GM19467 (cell line): ENCODE measurements around the gene BOC.

Experiments
- ATAC-seq: cut with Tn5 transposase; IDR thresholded peaks from one replicate; pipeline ENCODE4 v1.9.1; 2021; ENCODE audit warnings: mild to moderate bottlenecking, moderate library complexity; ENCODE audit not compliant: unreplicated experiment

Gene BOC

GRCh38 chr3:113285741-113286140 is 74.4 kb downstream of the BOC start:
- ATAC-seq, result no peak

GRCh38 chr3:113286524-113286923 is 75.2 kb downstream of the BOC start:
- ATAC-seq, result no peak

- ATAC-seq, result no peak
Measured at GRCh38 chr3:113287111-113287802, 75.9 kb downstream of the BOC start.

GRCh38 chr3:113287803-113288648 is 76.7 kb downstream of the BOC start:
- no peak for ATAC-seq

- no peak for ATAC-seq
Measured at GRCh38 chr3:113288881-113289280, 77.5 kb downstream of the BOC start.

GRCh38 chr3:113291572-113291971 is 80.2 kb downstream of the BOC start:
- no peak for ATAC-seq

GRCh38 chr3:113292933-113293332 is 81.6 kb downstream of the BOC start:
- no peak for ATAC-seq

GRCh38 chr3:113293348-113293747 is 82.0 kb downstream of the BOC start:
- ATAC-seq, result no peak

- no peak for ATAC-seq
Measured at GRCh38 chr3:113295463-113295862, 84.1 kb downstream of the BOC start.

- ATAC-seq, result no peak
Measured at GRCh38 chr3:113297287-113297686, 85.9 kb downstream of the BOC start.

GRCh38 chr3:113297841-113298240 is 86.5 kb downstream of the BOC start:
- ATAC-seq, result no peak

GRCh38 chr3:113300596-113300995 is 89.2 kb downstream of the BOC start:
- ATAC-seq, result no peak

GRCh38 chr3:113304102-113304501 is 92.7 kb downstream of the BOC start:
- ATAC-seq, result no peak

GRCh38 chr3:113304856-113305540 is 93.6 kb downstream of the BOC start:
- no peak for ATAC-seq

GRCh38 chr3:113310960-113311359 is 99.6 kb downstream of the BOC start:
- ATAC-seq, result no peak

- ATAC-seq, result no peak
Measured at GRCh38 chr3:113312416-113312815, 101.1 kb downstream of the BOC start.

GRCh38 chr3:113314923-113315322 is 103.6 kb downstream of the BOC start:
- no peak for ATAC-seq

- ATAC-seq, result no peak
Measured at GRCh38 chr3:113329757-113330156, 118.4 kb downstream of the BOC start.

- no peak for ATAC-seq
Measured at GRCh38 chr3:113330742-113331141, 119.4 kb downstream of the BOC start.

GRCh38 chr3:113331187-113331586 is 119.8 kb downstream of the BOC start:
- no peak for ATAC-seq
